ENCODE measurements around the gene PARP6. TPM values are rescaled to one million over a fixed set of nuclear protein-coding genes. Genes with fewer than 3 reads are reported as not detected.

The PARP6 gene
- total and polyA plus RNA-seq, 2 of the 8 experiments (the other 6 are each of a cell fraction or from before 2014, with no cell fraction given), result 39.8 to 45.3 TPM

GRCh38 chr15:72231066-72231832, 41.1 kb downstream of the PARP6 start, which contains the start of gene PKM:
Gene PKM, minus strand, starts transcription at chr15:72231190. Its CDS starts 12,093 bp downstream, at chr15:72219097.
- CTCF ChIA-PET (ENCODE audit: partially characterized antibody), result interaction anchor here (1.0 to 1.9 kb wide), 5 partner anchors 11 to 54 kb away, joined by 3 to 11 read pairs (median 4); no protein-coding TSS in a partner anchor
- peaks cover 2 to 32% (median 18%) of the 10 kb centered on the region in 4 experiments; a peak in 6 of 7 replicates for H3K27me3 ChIP-seq (replicated peaks in 1 of 4; ENCODE audit: control insufficient read depth in 3 of 4, extremely low read depth in 1 of 4, insufficient read depth in 3 of 4, low read length in 3 of 4)
- H3K23me2 ChIP-seq (ENCODE audit: low read depth, low read length), result peaks cover 12% of the 10 kb centered on the region
- H3K27ac ChIP-seq (ENCODE audit: low read depth, low read length), result peak within 1 kb of the TSS; percentile 74
- no peak within 1 kb of the TSS for H3K23ac ChIP-seq (ENCODE audit: insufficient read length)
- H3K9me3 ChIP-seq (ENCODE audit: insufficient read depth in 2 of 2, low read depth in 1 of 2, low read length in 1 of 2), result no peaks in the 10 kb centered on the region
- H4K91ac ChIP-seq (replicated peaks; ENCODE audit: insufficient read length, low read length), result peak within 1 kb of the TSS; percentile 91
- H3K56ac ChIP-seq (replicated peaks; ENCODE audit: insufficient read length, low read depth, low read length), result peak within 1 kb of the TSS; percentile 54
- 0 out of 8 replicates have a peak, but pooled peaks cover 0 to 5% (median 0%) of the 10 kb centered on the region in 4 experiments for H3K36me3 ChIP-seq (ENCODE audit: control insufficient read depth in 2 of 4, insufficient read depth in 4 of 4, low read length in 3 of 4)
- H3K4me1 ChIP-seq (replicated peaks in 1 of 4; ENCODE audit: control insufficient read depth in 3 of 4, insufficient read depth in 4 of 4, low read length in 3 of 4), result peaks cover 3 to 25% (median 19%) of the 10 kb centered on the region in 4 experiments
- no peak within 1 kb of the TSS for H2BK120ac ChIP-seq (replicated peaks; ENCODE audit: low read depth, low read length)
- peak within 1 kb of the TSS; percentile 70 for H4K5ac ChIP-seq (ENCODE audit: insufficient read length, low read depth, low read length)
- peak; percentile 95 to 98 for DNase-seq (ENCODE audit: low read depth in 1 of 2, low spot score in 2 of 2)
- H2BK20ac ChIP-seq (ENCODE audit: low read length), result no peak within 1 kb of the TSS; the same call in 1 of the 2 replicates
- no peak within 1 kb of the TSS; the same call in 1 of the 2 replicates for H2AK5ac ChIP-seq (ENCODE audit: low read depth, low read length)
- H3K4me2 ChIP-seq (ENCODE audit: insufficient read depth in 1 of 2, low read depth in 2 of 2, low read length in 2 of 2), result peak within 1 kb of the TSS; percentile 97 to 99
- H3K79me1 ChIP-seq (ENCODE audit: low read depth, low read length), result peaks cover 5% of the 10 kb centered on the region
- peak within 1 kb of the TSS; percentile 93 for H2BK12ac ChIP-seq (ENCODE audit: low read depth, low read length)
- H3K9ac ChIP-seq (replicated peaks in 1 of 4; ENCODE audit: extremely low read depth in 1 of 4, low read depth in 3 of 4, low read length in 3 of 4), result peak within 1 kb of the TSS; percentile 66 to 86 (median 82)
- H2BK5ac ChIP-seq (ENCODE audit: low read depth, low read length), result peak within 1 kb of the TSS; percentile 99
- peak within 1 kb of the TSS; percentile 79 for H3K4ac ChIP-seq (replicated peaks; ENCODE audit: insufficient read length, low read depth, low read length)
- POLR2A ChIA-PET (ENCODE audit: partially characterized antibody), result interaction anchor here (0.7 to 4.8 kb wide), 17 partner anchors 10 to 480 kb away, joined by 3 to 66 read pairs (median 4); partner anchors contain the start of genes CELF6 and GRAMD2A
- H3K18ac ChIP-seq (ENCODE audit: extremely low read depth, low read length), result peak within 1 kb of the TSS; percentile 99
- H4K8ac ChIP-seq (ENCODE audit: extremely low read depth, insufficient read depth, low read length), result peak within 1 kb of the TSS; percentile 97
- H2BK15ac ChIP-seq (ENCODE audit: low read length), result no peak within 1 kb of the TSS
- H4K20me1 ChIP-seq (replicated peaks in 1 of 2; ENCODE audit: control insufficient read depth in 1 of 2, insufficient read depth in 2 of 2, low read length in 2 of 2), result peaks cover 24% of the 10 kb centered on the region in 2 experiments
- WGBS, 2 experiments (ENCODE audit: extremely low coverage in 1 of 2, insufficient coverage in 1 of 2, insufficient read length in 1 of 2, insufficient replicate concordance in 2 of 2, low coverage in 1 of 2, low lambda C conversion rate in 2 of 2, missing lambda C conversion rate in 1 of 2), result 1% methylated on average over 54 of the region's 67 CpGs; no CpG with 5 or more reads in 1 of the 2 experiments
- FAIRE-seq, result no peak
- 0 out of 2 replicates have a peak within 1 kb of the TSS, but pooled peaks have one; percentile 46 for H2AFZ ChIP-seq (ENCODE audit: low read length)
- H3K79me2 ChIP-seq (ENCODE audit: control insufficient read depth in 1 of 2, insufficient read depth in 2 of 2, low read length in 2 of 2), result peaks cover 24 to 43% of the 10 kb centered on the region in 2 experiments
- H3K14ac ChIP-seq (ENCODE audit: insufficient read length), result no peak within 1 kb of the TSS
- H3K4me3 ChIP-seq (ENCODE audit: extremely low read depth in 1 of 4, insufficient read depth in 2 of 4, low read depth in 3 of 4, low read length in 4 of 4), result peak within 1 kb of the TSS; percentile 67 to 99 (median 92)
- TF ChIP-seq YY1 (IDR thresholded peaks at IDR 0.05; ENCODE audit: low read depth, low read length), result 0 out of 2 replicates have a peak, but pooled peaks have one; percentile 48
- peak; percentile 22; the same call in 1 of the 2 replicates for TF ChIP-seq RFX5 (IDR thresholded peaks at IDR 0.05; ENCODE audit: borderline replicate concordance, low read depth, low read length)
- no peak for TF ChIP-seq NRF1 (IDR thresholded peaks at IDR 0.05; ENCODE audit: low read depth, low read length)
- TF ChIP-seq EP300 (IDR thresholded peaks at IDR 0.05; ENCODE audit: borderline replicate concordance in 1 of 2, low read depth in 2 of 2, low read length in 2 of 2), result peak in 1 of 2 experiments; percentile 80; a peak in 2 of 3 replicates
- TF ChIP-seq POLR2A (IDR thresholded peaks at IDR 0.05; ENCODE audit: control extremely low read depth in 1 of 2, low read depth in 2 of 2, low read length in 2 of 2), result peak; percentile 94 to 98
- peak; percentile 78 for TF ChIP-seq CREB1 (IDR thresholded peaks at IDR 0.05)
- peak; percentile 74; the same call in 1 of the 2 replicates for TF ChIP-seq TCF12 (IDR thresholded peaks at IDR 0.05; ENCODE audit: low read depth, low read length)
- no peak; the same call in 1 of the 2 replicates for TF ChIP-seq MAFK (IDR thresholded peaks at IDR 0.05; ENCODE audit: low read depth, low read length)
- no peak for TF ChIP-seq SAP30 (IDR thresholded peaks at IDR 0.05; ENCODE audit: insufficient read depth, insufficient replicate concordance, low read length)
- TF ChIP-seq, protein P1, sequence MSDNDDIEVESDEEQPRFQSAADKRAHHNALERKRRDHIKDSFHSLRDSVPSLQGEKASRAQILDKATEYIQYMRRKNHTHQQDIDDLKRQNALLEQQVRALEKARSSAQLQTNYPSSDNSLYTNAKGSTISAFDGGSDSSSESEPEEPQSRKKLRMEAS (IDR thresholded peaks at IDR 0.05), result peak; percentile 85
- peak; percentile 96 for TF ChIP-seq TAF7 (optimal IDR thresholded peaks at IDR 0.05; ENCODE audit: borderline replicate concordance, low read depth, low read length)

Data from H1 (cell line).